ENCODE data around the gene MIEN1. TPM values are rescaled to one million over a fixed set of nuclear protein-coding genes. Genes with fewer than 3 reads are reported as not detected.
"Not testable (repeated sequence)": the region's sequence is repeated elsewhere in the genome, so short reads cannot be mapped to it uniquely, and the experiment has no call there.

The MIEN1 gene
- total and polyA plus RNA-seq, 4 donors = 14.5 to 71.7 (median 60.5) TPM

DNA sequence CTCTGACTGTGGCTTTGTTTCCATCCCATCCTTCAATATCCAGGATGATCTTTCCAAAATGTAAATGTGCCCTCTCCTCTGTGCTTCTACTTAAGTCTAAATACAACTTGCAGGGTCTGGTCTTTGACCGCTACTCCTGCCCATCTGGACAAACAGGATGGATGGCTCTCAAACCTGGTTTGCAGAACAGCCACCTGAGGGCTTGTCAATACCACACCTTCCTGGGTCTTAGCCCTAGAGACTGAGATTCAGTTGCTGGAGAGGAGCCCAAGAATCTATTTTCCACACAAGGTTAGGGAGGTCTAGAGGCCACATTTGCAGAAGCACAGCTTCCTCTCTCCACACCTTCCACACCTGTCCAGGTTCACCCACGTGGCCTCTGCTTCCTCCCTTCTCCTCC lies 5.5 kb upstream of the MIEN1 start:
- 85% methylated on average over 2 of the region's 2 CpGs for WGBS (ENCODE audit: insufficient coverage)
- no peak overlapping the region for H3K4me3 ChIP-seq (ENCODE audit: low read depth, low read length)
- no peak for DNase-seq (ENCODE audit: low read depth in 4 of 6, low spot score in 6 of 6)
- peaks cover 51% of the 10 kb centered on the region for H3K27me3 ChIP-seq (ENCODE audit: control insufficient read depth, insufficient read depth, low read length)
- H3K27ac ChIP-seq (ENCODE audit: low read depth, low read length) = no peak overlapping the region
- peaks cover 35% of the 10 kb centered on the region for H3K4me1 ChIP-seq (ENCODE audit: control insufficient read depth, insufficient read depth, low read length)
- H3K36me3 ChIP-seq (ENCODE audit: control insufficient read depth, insufficient read depth, low read length) = no peaks in the 10 kb centered on the region
- no peaks in the 10 kb centered on the region for H3K9me3 ChIP-seq (ENCODE audit: control insufficient read depth, insufficient read depth, low read length)

DNA sequence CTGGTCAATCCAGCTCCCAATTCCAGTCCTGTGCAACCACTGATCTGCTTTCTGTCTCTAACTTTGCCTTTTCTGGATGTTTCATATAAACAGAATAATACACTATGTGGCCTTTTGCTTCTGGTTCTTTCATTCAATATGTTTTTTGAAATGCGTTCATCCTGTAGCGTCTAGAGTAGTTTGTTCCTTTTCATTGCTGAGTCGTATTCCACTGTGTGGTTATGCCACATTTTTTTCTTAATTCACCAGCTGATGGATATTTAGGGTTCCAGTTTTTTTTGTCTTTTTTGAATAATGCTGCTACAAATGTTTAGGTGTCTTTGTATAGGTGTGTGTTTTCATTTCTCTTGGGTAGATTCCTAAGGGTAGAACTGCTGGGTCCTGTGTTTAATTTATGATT lies 2.3 kb upstream of the MIEN1 start:
- peaks cover 13% of the 10 kb centered on the region for H3K36me3 ChIP-seq (ENCODE audit: control insufficient read depth, insufficient read depth, low read length)
- whole genome bisulfite sequencing (ENCODE audit: insufficient coverage) = no CpG with 5 or more reads among the region's 3 CpGs
- no peak for DNase-seq (ENCODE audit: low read depth in 4 of 6, low spot score in 6 of 6)
- H3K4me1 ChIP-seq (ENCODE audit: control insufficient read depth, insufficient read depth, low read length) = peaks cover 14% of the 10 kb centered on the region
- H3K9me3 ChIP-seq (ENCODE audit: control insufficient read depth, insufficient read depth, low read length) = no peaks in the 10 kb centered on the region
- peaks cover 19% of the 10 kb centered on the region for H3K27me3 ChIP-seq (ENCODE audit: control insufficient read depth, insufficient read depth, low read length)
- no peak overlapping the region for H3K27ac ChIP-seq (ENCODE audit: low read depth, low read length)
- no peak overlapping the region for H3K4me3 ChIP-seq (ENCODE audit: low read depth, low read length)

DNA sequence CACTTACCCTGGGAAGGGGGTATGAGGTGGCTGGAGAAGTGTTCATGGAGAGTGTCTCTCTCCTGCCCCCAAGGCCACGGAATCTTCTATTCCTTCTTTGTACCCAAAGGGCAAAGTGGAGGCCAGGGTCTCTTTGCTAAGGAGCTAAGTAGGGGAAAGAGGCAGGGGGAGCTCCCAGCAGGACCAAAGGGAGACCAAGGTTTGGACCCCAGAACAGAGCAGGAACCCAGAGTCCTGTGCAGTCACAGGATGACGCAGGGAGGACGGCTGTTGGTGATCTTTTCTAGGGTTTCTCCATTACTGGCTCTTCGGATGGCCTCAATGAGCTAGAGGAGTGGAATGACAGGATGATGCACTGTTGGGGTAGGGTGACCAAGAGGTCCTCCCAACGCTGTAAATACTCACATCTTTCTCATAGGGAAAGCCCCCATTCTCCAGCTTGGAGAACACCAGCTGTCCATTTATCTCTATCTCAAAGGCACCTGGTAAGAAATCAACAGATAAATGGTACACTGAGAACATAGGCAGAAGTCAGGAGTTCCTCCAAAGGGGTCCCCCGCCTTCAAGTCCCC lies 966 bp downstream of the MIEN1 start:
- Histone ChIP-seq H3K4me1 (ENCODE audit: control insufficient read depth, insufficient read depth, low read length) (peaks cover 11% of the 10 kb centered on the region), H3K36me3 (ENCODE audit: control insufficient read depth, insufficient read depth, low read length) (peaks cover 44% of the 10 kb centered on the region), H3K4me3 (ENCODE audit: low read depth, low read length) (peak overlapping the region; percentile 73), H3K27ac (ENCODE audit: low read depth, low read length) (peak overlapping the region; percentile 52), H3K9me3 (ENCODE audit: control insufficient read depth, insufficient read depth, low read length) (no peaks in the 10 kb centered on the region), H3K27me3 (ENCODE audit: control insufficient read depth, insufficient read depth, low read length) (no peaks in the 10 kb centered on the region)
- DNase-seq (ENCODE audit: low read depth in 4 of 6, low spot score in 6 of 6) = no peak
- WGBS (ENCODE audit: insufficient coverage) = 79% methylated on average over 3 of the region's 6 CpGs

DNA sequence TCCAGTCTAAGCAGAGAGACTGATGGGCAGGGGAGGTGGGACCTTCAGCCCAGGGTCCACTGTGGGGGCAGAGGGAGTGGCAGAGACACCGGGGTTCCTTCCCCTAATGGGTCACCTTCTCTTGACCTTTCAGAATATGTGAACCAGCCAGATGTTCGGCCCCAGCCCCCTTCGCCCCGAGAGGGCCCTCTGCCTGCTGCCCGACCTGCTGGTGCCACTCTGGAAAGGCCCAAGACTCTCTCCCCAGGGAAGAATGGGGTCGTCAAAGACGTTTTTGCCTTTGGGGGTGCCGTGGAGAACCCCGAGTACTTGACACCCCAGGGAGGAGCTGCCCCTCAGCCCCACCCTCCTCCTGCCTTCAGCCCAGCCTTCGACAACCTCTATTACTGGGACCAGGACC lies 2.8 kb downstream of the MIEN1 start:
- H3K27ac ChIP-seq (ENCODE audit: low read depth, low read length) = no peak overlapping the region
- H3K9me3 ChIP-seq (ENCODE audit: control insufficient read depth, insufficient read depth, low read length) = no peaks in the 10 kb centered on the region
- no peak overlapping the region for H3K4me3 ChIP-seq (ENCODE audit: low read depth, low read length)
- DNase-seq (ENCODE audit: low read depth in 4 of 6, low spot score in 6 of 6) = no peak
- WGBS (ENCODE audit: insufficient coverage) = 80% methylated on average over 10 of the region's 10 CpGs
- H3K4me1 ChIP-seq (ENCODE audit: control insufficient read depth, insufficient read depth, low read length) = peaks cover 11% of the 10 kb centered on the region
- peaks cover 57% of the 10 kb centered on the region for H3K36me3 ChIP-seq (ENCODE audit: control insufficient read depth, insufficient read depth, low read length)
- no peaks in the 10 kb centered on the region for H3K27me3 ChIP-seq (ENCODE audit: control insufficient read depth, insufficient read depth, low read length)

DNA sequence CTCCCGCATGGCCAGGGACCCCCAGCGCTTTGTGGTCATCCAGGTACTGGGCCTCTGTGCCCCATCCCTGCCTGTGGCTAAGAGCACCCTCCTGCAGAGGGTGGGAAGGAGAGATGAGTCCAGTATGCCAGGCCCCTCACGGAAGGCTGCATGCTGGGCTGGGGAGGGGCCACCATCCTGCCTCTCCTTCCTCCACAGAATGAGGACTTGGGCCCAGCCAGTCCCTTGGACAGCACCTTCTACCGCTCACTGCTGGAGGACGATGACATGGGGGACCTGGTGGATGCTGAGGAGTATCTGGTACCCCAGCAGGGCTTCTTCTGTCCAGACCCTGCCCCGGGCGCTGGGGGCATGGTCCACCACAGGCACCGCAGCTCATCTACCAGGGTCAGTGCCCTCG lies 3.7 kb downstream of the MIEN1 start:
- Histone ChIP-seq H3K27ac (ENCODE audit: low read depth, low read length) (no peak overlapping the region), H3K4me1 (ENCODE audit: control insufficient read depth, insufficient read depth, low read length) (peaks cover 11% of the 10 kb centered on the region), H3K36me3 (ENCODE audit: control insufficient read depth, insufficient read depth, low read length) (peaks cover 63% of the 10 kb centered on the region), H3K4me3 (ENCODE audit: low read depth, low read length) (no peak overlapping the region), H3K27me3 (ENCODE audit: control insufficient read depth, insufficient read depth, low read length) (no peaks in the 10 kb centered on the region), H3K9me3 (ENCODE audit: control insufficient read depth, insufficient read depth, low read length) (no peaks in the 10 kb centered on the region)
- DNase-seq (ENCODE audit: low read depth in 4 of 6, low spot score in 6 of 6) = no peak
- WGBS (ENCODE audit: insufficient coverage) = 89% methylated on average over 8 of the region's 9 CpGs

DNA sequence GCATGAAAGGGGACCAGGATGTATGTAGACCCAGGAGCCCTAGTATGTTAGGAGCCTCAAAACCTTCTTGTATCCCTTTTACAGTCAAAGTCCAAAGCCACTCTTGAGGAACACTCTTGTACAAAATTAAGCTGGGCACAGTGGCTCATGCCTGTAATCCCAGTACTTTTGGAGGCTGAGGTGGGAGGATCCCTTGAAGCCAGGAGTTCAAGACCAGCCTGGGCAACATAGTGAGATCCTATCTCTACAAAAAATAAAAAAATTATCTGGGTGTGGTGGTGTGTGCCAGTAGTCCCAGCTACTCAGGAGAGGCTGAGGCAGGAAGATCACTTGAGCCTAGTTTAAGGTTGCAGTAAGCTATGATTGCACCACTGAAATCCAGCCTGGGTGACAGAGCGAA lies 4.4 kb downstream of the MIEN1 start:
- H3K27ac ChIP-seq (ENCODE audit: low read depth, low read length); H3K9me3 ChIP-seq (ENCODE audit: control insufficient read depth, insufficient read depth, low read length); DNase-seq (ENCODE audit: low read depth in 4 of 6, low spot score in 6 of 6); H3K4me3 ChIP-seq (ENCODE audit: low read depth, low read length); H3K27me3 ChIP-seq (ENCODE audit: control insufficient read depth, insufficient read depth, low read length): not testable (repeated sequence)
- H3K36me3 ChIP-seq (ENCODE audit: control insufficient read depth, insufficient read depth, low read length) = peaks cover 63% of the 10 kb centered on the region
- H3K4me1 ChIP-seq (ENCODE audit: control insufficient read depth, insufficient read depth, low read length) = peaks cover 11% of the 10 kb centered on the region
- WGBS (ENCODE audit: insufficient coverage) = no CpG with 5 or more reads among the region's 1 CpG

DNA sequence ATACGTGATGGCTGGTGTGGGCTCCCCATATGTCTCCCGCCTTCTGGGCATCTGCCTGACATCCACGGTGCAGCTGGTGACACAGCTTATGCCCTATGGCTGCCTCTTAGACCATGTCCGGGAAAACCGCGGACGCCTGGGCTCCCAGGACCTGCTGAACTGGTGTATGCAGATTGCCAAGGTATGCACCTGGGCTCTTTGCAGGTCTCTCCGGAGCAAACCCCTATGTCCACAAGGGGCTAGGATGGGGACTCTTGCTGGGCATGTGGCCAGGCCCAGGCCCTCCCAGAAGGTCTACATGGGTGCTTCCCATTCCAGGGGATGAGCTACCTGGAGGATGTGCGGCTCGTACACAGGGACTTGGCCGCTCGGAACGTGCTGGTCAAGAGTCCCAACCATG lies 5.6 kb downstream of the MIEN1 start:
- no peaks in the 10 kb centered on the region for H3K9me3 ChIP-seq (ENCODE audit: control insufficient read depth, insufficient read depth, low read length)
- peaks cover 64% of the 10 kb centered on the region for H3K36me3 ChIP-seq (ENCODE audit: control insufficient read depth, insufficient read depth, low read length)
- no peak for DNase-seq (ENCODE audit: low read depth in 4 of 6, low spot score in 6 of 6)
- H3K27me3 ChIP-seq (ENCODE audit: control insufficient read depth, insufficient read depth, low read length) = no peaks in the 10 kb centered on the region
- no peak overlapping the region for H3K27ac ChIP-seq (ENCODE audit: low read depth, low read length)
- 97% methylated on average over 13 of the region's 13 CpGs for WGBS (ENCODE audit: insufficient coverage)
- peaks cover 2% of the 10 kb centered on the region for H3K4me1 ChIP-seq (ENCODE audit: control insufficient read depth, insufficient read depth, low read length)
- no peak overlapping the region for H3K4me3 ChIP-seq (ENCODE audit: low read depth, low read length)

DNA sequence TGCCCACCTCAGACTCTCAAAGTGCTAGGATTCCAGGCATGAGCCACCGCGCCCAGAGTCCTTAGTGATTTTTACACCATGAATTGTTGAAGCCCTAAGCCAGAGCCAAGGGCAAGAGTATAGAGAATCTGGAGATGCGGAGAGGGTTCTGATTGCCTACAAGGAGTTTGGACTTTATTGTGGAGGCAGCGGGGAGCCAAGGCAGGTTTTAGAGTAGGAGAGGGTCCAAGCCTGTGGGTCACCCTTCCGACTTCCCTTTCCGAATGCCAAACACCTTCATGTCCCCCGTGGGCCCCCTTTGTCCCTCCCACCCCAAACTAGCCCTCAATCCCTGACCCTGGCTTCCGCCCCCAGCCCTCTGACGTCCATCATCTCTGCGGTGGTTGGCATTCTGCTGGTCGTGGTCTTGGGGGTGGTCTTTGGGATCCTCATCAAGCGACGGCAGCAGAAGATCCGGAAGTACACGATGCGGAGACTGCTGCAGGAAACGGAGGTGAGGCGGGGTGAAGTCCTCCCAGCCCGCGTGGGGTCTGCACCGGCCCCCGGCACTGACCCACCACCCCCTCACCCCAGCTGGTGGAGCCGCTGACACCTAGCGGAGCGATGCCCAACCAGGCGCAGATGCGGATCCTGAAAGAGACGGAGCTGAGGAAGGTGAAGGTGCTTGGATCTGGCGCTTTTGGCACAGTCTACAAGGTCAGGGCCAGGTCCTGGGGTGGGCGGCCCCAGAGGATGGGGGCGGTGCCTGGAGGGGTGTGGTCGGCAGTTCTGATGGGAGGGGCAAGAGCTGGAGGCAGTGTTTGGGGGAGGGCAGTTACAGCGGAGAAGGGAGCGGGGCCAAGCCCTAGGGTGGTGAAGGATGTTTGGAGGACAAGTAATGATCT lies 7.1 kb downstream of the MIEN1 start:
- no peak overlapping the region for H3K4me3 ChIP-seq (ENCODE audit: low read depth, low read length)
- H3K36me3 ChIP-seq (ENCODE audit: control insufficient read depth, insufficient read depth, low read length) = peaks cover 62% of the 10 kb centered on the region
- H3K27ac ChIP-seq (ENCODE audit: low read depth, low read length) = no peak overlapping the region
- no peaks in the 10 kb centered on the region for H3K27me3 ChIP-seq (ENCODE audit: control insufficient read depth, insufficient read depth, low read length)
- no peaks in the 10 kb centered on the region for H3K4me1 ChIP-seq (ENCODE audit: control insufficient read depth, insufficient read depth, low read length)
- DNase-seq (ENCODE audit: low read depth in 4 of 6, low spot score in 6 of 6) = no peak
- 82% methylated on average over 17 of the region's 34 CpGs for WGBS (ENCODE audit: insufficient coverage)
- H3K9me3 ChIP-seq (ENCODE audit: control insufficient read depth, insufficient read depth, low read length) = no peaks in the 10 kb centered on the region

DNA sequence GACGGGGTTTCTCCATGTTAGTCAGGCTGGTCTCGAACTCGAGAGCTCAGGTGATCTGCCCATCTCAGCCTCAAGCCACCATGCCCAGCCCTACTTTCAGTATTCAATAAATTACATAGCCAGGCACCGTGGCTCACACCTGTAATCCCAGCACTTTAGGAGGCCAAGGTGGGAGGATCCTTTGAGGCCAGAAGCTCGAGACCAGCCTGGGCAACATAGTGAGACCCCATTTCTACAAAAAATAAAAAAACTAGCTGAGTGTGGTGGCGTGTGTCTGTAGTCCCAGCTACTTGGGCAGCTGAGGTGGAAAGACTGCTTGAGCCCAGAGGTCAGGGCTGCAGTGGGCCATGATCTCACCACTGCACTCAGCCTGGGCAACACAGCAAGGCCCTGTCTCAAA lies 8.2 kb downstream of the MIEN1 start:
- Histone ChIP-seq H3K9me3 (ENCODE audit: control insufficient read depth, insufficient read depth, low read length) (no peaks in the 10 kb centered on the region), H3K4me1 (ENCODE audit: control insufficient read depth, insufficient read depth, low read length) (no peaks in the 10 kb centered on the region), H3K4me3 (ENCODE audit: low read depth, low read length) (no peak overlapping the region), H3K27me3 (ENCODE audit: control insufficient read depth, insufficient read depth, low read length) (no peaks in the 10 kb centered on the region), H3K36me3 (ENCODE audit: control insufficient read depth, insufficient read depth, low read length) (peaks cover 54% of the 10 kb centered on the region), H3K27ac (ENCODE audit: low read depth, low read length) (no peak overlapping the region)
- 100% methylated on average over 3 of the region's 6 CpGs for WGBS (ENCODE audit: insufficient coverage)
- no peak for DNase-seq (ENCODE audit: low read depth in 4 of 6, low spot score in 6 of 6)

All from spinal cord (tissue), 10 donors.